Measurements from ENCODE around the gene TENT4B. TPM values are rescaled to one million over a fixed set of nuclear protein-coding genes. Genes with fewer than 3 reads are reported as not detected.

Gene TENT4B
- total RNA-seq, 1 donor from 2014 or later, result 8.4 TPM

DNA sequence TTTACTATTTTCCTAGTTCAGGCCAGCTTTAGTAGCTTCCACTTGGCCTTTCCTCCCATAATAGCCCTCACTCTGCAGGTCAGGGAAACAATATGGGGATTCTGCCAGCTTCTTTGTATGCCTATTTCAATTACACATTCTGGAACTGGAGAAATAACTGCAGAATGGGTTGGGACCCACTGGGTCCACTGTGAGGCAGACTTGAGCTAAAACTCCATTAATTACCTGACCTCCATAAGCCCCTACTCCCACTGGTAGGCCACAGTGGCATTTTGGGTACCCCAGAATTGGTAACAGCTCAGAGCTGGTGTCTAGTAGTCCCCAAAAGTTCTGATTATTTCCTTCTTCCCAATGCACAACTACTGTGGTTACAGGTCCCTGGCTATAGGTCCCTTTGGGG lies 16.7 kb upstream of the TENT4B start:
- H3K4me3 Mint-ChIP-seq (ENCODE audit: unreplicated experiment), result no peak overlapping the region
- peaks cover 2% of the 10 kb centered on the region for H3K27me3 Mint-ChIP-seq (ENCODE audit: low read depth)
- H3K9me3 Mint-ChIP-seq (ENCODE audit: low read depth), result no peaks in the 10 kb centered on the region
- no peak for DNase-seq (ENCODE audit: low spot score)
- no peaks in the 10 kb centered on the region for H3K4me1 Mint-ChIP-seq (ENCODE audit: low read depth)
- no peaks in the 10 kb centered on the region for H3K36me3 Mint-ChIP-seq (ENCODE audit: low read depth)
- peak; percentile 20 for TF ChIP-seq CTCF (IDR thresholded peaks at IDR 0.05)
- H3K27ac Mint-ChIP-seq (ENCODE audit: unreplicated experiment), result no peak overlapping the region

DNA sequence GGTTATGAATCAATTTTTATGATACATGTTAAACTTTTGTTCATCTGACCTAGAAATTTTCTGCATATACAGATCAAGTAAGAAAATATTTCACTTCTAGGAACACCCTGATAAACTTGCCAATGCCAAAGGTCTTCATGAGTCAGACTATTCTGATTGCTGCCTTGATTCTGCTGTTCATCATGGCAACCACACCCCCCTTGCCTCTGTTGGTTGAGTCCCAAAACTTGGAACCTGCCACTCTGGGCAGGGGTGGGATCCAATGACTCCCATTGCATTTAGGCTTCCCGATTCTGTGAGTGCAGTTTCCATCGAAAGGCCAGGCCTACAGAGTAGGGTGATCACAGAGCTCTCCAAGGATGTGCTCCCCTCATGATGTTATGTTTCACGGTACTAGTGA lies 15.8 kb upstream of the TENT4B start:
- no peak for DNase-seq (ENCODE audit: low spot score)
- Mint-ChIP-seq H3K36me3 (ENCODE audit: low read depth) (no peaks in the 10 kb centered on the region), H3K9me3 (ENCODE audit: low read depth) (no peaks in the 10 kb centered on the region), H3K4me1 (ENCODE audit: low read depth) (no peaks in the 10 kb centered on the region), H3K27ac (ENCODE audit: unreplicated experiment) (no peak overlapping the region), H3K4me3 (ENCODE audit: unreplicated experiment) (no peak overlapping the region), H3K27me3 (ENCODE audit: low read depth) (peaks cover 2% of the 10 kb centered on the region)
- no peak for TF ChIP-seq CTCF (IDR thresholded peaks at IDR 0.05)

- TF ChIP-seq CTCF (IDR thresholded peaks at IDR 0.05), result no peak
- Mint-ChIP-seq H3K9me3 (ENCODE audit: low read depth) (no peaks in the 10 kb centered on the region), H3K4me1 (ENCODE audit: low read depth) (no peaks in the 10 kb centered on the region), H3K4me3 (ENCODE audit: unreplicated experiment) (no peak overlapping the region), H3K27ac (ENCODE audit: unreplicated experiment) (no peak overlapping the region), H3K27me3 (ENCODE audit: low read depth) (no peaks in the 10 kb centered on the region), H3K36me3 (ENCODE audit: low read depth) (no peaks in the 10 kb centered on the region)
- no peak for DNase-seq (ENCODE audit: low spot score)
These were observed 13.5 kb upstream of the TENT4B start for GRCh38 chr16:50139580-50139979.

DNA sequence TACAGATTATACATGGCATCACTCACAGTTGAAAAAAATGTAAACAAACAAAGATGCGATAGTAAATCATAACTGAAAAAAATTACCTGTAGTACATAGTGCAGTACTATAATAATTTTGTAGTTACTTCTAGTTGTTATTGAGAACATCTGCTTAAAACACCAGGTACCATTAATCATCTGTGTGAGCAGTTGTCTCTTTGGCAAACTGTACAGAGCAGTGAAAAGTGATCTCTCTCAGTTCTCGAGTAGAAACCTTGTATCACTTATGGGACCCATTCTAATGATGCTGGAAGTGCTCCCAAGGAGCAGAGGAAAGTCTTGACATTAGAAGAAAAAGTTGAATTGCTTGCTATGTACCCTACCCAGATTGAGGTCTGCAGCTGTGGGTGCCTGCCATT lies 8.9 kb upstream of the TENT4B start:
- no peak for DNase-seq (ENCODE audit: low spot score)
- Mint-ChIP-seq H3K27ac (ENCODE audit: unreplicated experiment) (no peak overlapping the region), H3K4me1 (ENCODE audit: low read depth) (no peaks in the 10 kb centered on the region), H3K4me3 (ENCODE audit: unreplicated experiment) (no peak overlapping the region), H3K36me3 (ENCODE audit: low read depth) (no peaks in the 10 kb centered on the region), H3K27me3 (ENCODE audit: low read depth) (no peaks in the 10 kb centered on the region), H3K9me3 (ENCODE audit: low read depth) (no peaks in the 10 kb centered on the region)
- TF ChIP-seq CTCF (IDR thresholded peaks at IDR 0.05), result no peak

- no peaks in the 10 kb centered on the region for H3K36me3 Mint-ChIP-seq (ENCODE audit: low read depth)
- no peak for TF ChIP-seq CTCF (IDR thresholded peaks at IDR 0.05)
- peaks cover 1% of the 10 kb centered on the region for H3K4me1 Mint-ChIP-seq (ENCODE audit: low read depth)
- H3K27ac Mint-ChIP-seq (ENCODE audit: unreplicated experiment), result no peak overlapping the region
- H3K9me3 Mint-ChIP-seq (ENCODE audit: low read depth), result no peaks in the 10 kb centered on the region
- no peak for DNase-seq (ENCODE audit: low spot score)
- no peaks in the 10 kb centered on the region for H3K27me3 Mint-ChIP-seq (ENCODE audit: low read depth)
- H3K4me3 Mint-ChIP-seq (ENCODE audit: unreplicated experiment), result no peak overlapping the region
These were observed 6.3 kb upstream of the TENT4B start for GRCh38 chr16:50146479-50147435.

All from chondrocyte (in vitro differentiated cells).